Parathyroid adenoma (tissue), 2 donors: Measurements from ENCODE around the gene ARPC4.

Experiments used
- H2AFZ ChIP-seq: fragments of 300-600 bp; sonication (generic); one replicate; pipeline ENCODE4 v1.7.0; 2017; ENCODE audit warnings: antibody characterized with exemption, mild to moderate bottlenecking
- H3K27ac ChIP-seq: fragments of 300-600 bp; sonication (generic); one replicate; pipeline ENCODE4 v1.7.0; 2017
- H3K27me3 ChIP-seq: fragments of 300-600 bp; sonication (generic); one replicate; pipeline ENCODE4 v1.7.0; 2017; ENCODE audit warnings: low read length; ENCODE audit not compliant: control insufficient read depth, insufficient read depth
- H3K36me3 ChIP-seq: fragments of 300-600 bp; sonication (generic); one replicate; pipeline ENCODE4 v1.7.0; 2017; ENCODE audit warnings: low read length; ENCODE audit not compliant: control insufficient read depth, insufficient read depth
- H3K4me1 ChIP-seq: fragments of 300-600 bp; sonication (generic); one replicate; pipeline ENCODE4 v1.7.0; 2017; ENCODE audit warnings: control low read depth
- H3K4me2 ChIP-seq: fragments of 300-600 bp; sonication (generic); one replicate; pipeline ENCODE4 v1.7.0; 2017; ENCODE audit warnings: low read length
- H3K4me3 ChIP-seq: fragments of 300-600 bp; sonication (generic); one replicate; pipeline ENCODE4 v1.7.0; 2017; ENCODE audit warnings: low read depth, low read length
- H3K79me2 ChIP-seq: fragments of 300-600 bp; sonication (generic); one replicate; pipeline ENCODE4 v1.7.0; 2017; ENCODE audit warnings: control low read depth
- H3K9ac ChIP-seq: fragments of 300-600 bp; sonication (generic); one replicate; pipeline ENCODE4 v1.7.0; 2017; ENCODE audit warnings: mild to moderate bottlenecking
- H3K9me3 ChIP-seq: fragments of 300-600 bp; sonication (generic); one replicate; pipeline ENCODE4 v1.7.0; 2017; ENCODE audit warnings: low read length; ENCODE audit not compliant: control insufficient read depth
- CTCF ChIP-seq: fragments of 300-600 bp; sonication (generic); IDR thresholded peaks from one replicate; pipeline ENCODE4 v1.7.0; 2017; ENCODE audit warnings: antibody characterized with exemption, mild to moderate bottlenecking
- donor health status: primary hyperparathyroidism.

The ARPC4 gene

GRCh38 chr3:9777694-9778021 is 15.2 kb upstream of the ARPC4 start:
- Histone ChIP-seq H3K4me2 (no peak overlapping the region), H3K9ac (no peak overlapping the region), H3K27ac (no peak overlapping the region), H3K27me3 (no peaks in the 10 kb centered on the region), H3K79me2 (no peaks in the 10 kb centered on the region), H3K36me3 (no peaks in the 10 kb centered on the region), H3K9me3 (no peaks in the 10 kb centered on the region), H2AFZ (no peak overlapping the region), H3K4me1 (no peaks in the 10 kb centered on the region), H3K4me3 (no peak overlapping the region)
- no peak for TF ChIP-seq CTCF

- Histone ChIP-seq H3K4me3 (no peak overlapping the region), H3K79me2 (no peaks in the 10 kb centered on the region), H3K4me2 (no peak overlapping the region), H3K36me3 (no peaks in the 10 kb centered on the region), H3K27ac (no peak overlapping the region), H3K9ac (no peak overlapping the region), H3K27me3 (no peaks in the 10 kb centered on the region), H3K4me1 (no peaks in the 10 kb centered on the region), H3K9me3 (no peaks in the 10 kb centered on the region), H2AFZ (no peak overlapping the region)
- TF ChIP-seq CTCF = no peak
These were observed 14.5 kb upstream of the ARPC4 start for GRCh38 chr3:9778143-9779074.

- Histone ChIP-seq H3K9ac (no peak overlapping the region), H3K4me1 (no peaks in the 10 kb centered on the region), H3K4me2 (no peak overlapping the region), H3K36me3 (no peaks in the 10 kb centered on the region), H3K9me3 (no peaks in the 10 kb centered on the region), H3K4me3 (no peak overlapping the region), H3K27ac (no peak overlapping the region), H3K79me2 (no peaks in the 10 kb centered on the region), H2AFZ (no peak overlapping the region), H3K27me3 (no peaks in the 10 kb centered on the region)
- TF ChIP-seq CTCF = no peak
These were observed 13.7 kb upstream of the ARPC4 start for GRCh38 chr3:9779075-9779593.

- Histone ChIP-seq H3K9ac (no peak overlapping the region), H3K4me1 (no peaks in the 10 kb centered on the region), H3K27me3 (no peaks in the 10 kb centered on the region), H3K4me3 (no peak overlapping the region), H3K4me2 (no peak overlapping the region), H3K9me3 (no peaks in the 10 kb centered on the region), H2AFZ (no peak overlapping the region), H3K36me3 (no peaks in the 10 kb centered on the region), H3K27ac (no peak overlapping the region), H3K79me2 (no peaks in the 10 kb centered on the region)
- no peak for TF ChIP-seq CTCF
These were observed 13.0 kb upstream of the ARPC4 start for GRCh38 chr3:9779721-9780457.
